Fibroblast of skin of right quadriceps (primary cell): ENCODE measurements around the gene DOC2A.
"Not testable (repeated sequence)": the region's sequence is repeated elsewhere in the genome, so short reads cannot be mapped to it uniquely, and the experiment has no call there.

Experiments
- DNase-seq: peaks from one replicate; pipeline ENCODE4 v3.0.0-alpha.2; 2013

DOC2A gene

DNA sequence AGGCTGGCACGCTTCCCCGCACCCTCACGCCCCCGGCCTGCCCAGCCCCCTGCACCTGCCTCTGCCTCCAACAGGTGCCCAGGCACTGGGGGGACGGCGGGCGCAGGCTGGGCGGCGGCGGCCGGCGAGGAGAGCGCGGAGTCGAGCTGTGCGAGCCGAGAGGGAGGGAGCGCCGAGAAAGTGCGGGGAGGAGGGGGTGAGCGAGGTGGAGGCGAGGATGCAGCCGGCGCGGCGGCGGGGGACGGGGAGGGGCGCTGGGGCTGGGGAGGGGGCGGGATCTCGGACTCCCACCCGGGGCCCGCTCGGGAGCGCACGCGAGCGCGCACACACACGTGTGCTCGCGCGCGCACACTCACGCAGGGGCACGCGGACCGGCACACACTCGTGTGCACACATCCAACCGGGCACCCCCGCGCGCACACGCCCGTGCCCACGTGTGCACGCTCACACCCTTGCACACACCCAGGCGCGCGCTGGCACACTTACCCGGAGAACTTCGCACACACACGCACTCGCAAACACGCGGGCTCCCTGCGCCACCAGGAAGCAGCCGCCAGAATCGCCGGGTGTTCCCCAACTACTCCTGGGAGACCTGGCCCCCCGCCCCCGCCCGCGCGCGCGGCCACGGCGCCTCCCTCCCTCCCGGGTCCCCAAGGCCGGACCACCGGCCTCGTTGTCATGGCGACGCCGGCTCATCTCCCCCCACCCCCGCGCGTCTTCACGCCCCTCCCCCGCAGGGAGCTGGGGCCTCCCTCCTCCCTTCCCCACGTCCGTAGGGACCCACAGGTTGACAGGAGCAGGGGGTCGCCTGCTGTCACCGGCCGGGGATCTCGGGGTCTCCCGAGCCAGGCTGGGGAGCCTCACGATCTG is at the start of gene DOC2A:
Gene DOC2A (minus strand): TSS at position 184 of the 870 bp plus-strand sequence. CDS start 805 bp downstream, outside the sequence.
- no peak for DNase-seq

DNA sequence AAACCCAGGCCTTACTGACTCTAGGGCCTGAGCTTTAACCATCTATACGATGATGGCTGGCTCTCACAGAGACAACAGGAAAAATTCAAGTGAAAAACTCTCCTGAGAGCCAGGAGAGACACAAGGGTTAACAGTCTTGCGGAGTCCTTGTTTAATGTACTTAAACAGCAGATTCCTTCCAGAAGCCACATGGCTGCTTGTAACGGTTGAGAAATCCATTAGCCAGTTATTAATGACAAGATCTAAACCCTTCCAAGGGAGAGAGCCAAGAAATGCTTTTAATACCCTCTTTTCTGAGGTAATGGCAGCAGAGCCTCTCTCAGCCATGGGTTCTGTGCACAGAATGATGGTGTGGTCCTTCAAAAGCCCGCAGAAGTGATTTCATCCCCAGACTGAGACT is 49.5 kb upstream of the DOC2A start:
- no peak for DNase-seq

DNA sequence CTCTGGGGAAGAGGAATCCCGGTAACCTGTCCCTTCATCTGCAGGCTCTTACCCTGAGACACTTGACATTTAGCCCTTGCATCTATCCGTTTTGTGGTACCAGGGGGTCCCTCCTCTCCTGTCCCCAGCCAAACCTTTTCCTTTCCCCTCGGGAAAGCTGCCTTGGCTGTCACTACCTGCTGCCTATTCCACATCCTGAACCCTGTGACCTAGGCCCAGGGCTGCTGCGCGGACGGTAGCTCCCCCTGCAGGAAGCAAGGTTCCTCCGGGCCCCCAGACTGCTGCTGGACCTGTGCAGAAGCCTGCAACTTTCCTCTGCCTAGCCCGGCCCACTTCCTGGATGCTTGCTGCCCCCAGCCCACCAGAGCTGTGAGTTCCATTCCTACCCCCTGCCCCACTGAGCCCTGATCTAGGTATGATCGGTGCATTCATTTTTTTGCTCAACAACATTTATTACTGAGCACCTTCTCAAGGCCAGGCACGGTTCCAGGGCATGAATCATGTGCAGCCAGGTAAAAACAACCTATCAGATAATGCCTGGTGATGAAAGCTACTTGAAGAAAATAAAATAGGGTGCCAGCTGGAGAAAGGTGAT is 44.2 kb upstream of the DOC2A start:
- DNase-seq = no peak

DNA sequence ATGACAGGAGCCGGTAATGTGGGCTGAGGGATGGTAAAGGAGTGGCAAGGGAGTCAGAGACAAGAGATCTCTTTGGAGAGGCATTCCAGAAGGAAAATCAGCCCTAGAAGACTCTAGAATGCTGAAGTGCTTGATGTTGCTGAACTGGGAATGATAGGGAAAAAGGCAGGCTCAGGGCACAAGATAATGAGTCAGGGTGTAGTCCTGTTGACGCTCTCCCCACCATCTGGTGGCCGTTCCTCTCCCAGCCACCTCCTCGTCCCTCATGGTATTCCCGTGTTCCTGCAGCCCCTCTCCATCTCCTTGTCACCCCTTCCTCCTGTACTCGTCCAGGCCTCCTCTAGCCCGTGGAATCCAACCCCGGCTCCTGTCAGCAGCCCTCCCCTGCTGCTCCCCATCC is 43.6 kb upstream of the DOC2A start:
- DNase-seq = no peak

DNA sequence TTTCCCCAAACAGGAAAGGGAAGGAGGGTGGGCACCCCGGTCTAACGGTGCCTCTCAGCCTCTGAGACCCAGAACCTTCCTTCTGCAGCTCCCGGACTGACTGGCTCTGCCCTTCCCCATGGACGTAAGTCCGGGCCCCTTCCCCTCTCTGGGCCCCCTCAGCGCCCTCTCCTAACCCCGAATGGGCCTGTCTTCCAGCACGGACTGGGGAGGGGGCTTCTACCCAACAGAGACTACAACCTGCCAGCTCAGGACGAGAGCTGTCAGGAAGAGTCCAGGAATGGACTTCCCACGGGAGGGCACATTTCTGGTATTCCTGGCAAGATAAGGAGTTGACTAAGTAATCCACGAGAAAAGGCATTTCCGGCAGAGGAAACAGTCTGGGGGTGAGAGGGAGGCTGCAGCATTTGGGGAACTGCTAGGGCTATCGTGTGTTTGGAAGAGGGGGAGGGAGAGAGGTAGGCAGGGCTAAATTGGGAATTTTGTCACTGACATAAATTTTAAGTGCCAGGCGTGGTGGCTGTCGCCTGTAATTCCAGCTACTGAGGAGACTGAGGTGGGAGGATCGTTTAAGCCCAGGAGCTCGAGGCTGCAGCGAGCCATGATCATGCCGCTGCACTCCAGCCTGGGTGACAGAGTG is 42.7 kb upstream of the DOC2A start:
- peak; percentile 68 for DNase-seq

DNA sequence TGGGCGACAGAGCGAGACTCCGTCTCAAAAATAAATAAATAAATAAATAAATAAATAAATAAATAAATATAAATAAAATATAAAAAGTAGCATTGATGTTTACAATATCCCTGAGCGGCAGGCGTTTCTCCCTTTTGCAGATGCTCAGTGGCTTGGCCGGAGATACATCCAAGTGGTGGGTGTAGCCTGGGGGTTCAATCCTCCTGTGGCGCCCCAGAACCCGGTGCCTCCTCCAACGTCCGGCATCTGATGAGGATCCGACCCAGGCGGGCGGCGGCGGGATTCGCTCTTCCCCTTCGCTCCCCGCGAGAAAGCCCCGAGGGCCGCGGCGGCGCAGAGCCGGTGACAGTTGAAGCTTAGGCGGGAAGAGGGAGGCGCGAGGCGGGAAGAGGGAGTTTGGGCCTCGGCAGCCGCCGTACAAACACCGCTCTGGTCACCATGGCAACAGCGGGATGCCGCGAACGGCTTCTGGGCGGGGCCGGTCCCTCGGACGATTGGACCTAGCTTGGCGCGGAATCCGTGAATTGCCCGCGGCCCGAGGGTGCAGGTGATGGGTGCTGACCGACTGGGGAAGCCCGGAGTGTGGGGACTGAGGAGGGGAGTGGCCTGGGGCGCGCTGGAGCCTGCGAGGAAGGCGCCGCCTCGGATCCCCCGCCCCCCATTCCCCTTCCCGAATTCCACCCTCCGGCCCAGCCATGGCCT is 42.0 kb upstream of the DOC2A start:
- peak; percentile 91 for DNase-seq

DNA sequence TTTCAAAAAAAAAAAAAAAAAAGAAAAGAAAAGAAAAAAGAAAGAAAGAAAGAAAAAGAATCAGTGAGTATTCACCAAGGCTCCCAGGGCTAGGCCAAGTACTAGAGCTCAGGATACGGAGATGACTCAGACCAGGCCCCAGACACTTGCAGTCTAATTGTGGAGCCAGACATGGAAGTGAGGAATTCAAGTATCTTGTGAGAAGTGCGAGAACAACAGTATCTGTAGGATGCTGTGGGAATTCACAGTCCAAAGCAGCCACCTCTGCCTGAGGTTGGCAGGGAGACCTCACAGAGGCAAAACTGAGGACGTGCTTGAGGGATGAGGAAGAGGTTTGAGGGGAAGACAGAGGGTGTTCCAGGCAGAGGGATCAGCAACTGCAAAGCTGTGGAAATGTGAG is 40.7 kb upstream of the DOC2A start:
- DNase-seq = peak; percentile 75

DNA sequence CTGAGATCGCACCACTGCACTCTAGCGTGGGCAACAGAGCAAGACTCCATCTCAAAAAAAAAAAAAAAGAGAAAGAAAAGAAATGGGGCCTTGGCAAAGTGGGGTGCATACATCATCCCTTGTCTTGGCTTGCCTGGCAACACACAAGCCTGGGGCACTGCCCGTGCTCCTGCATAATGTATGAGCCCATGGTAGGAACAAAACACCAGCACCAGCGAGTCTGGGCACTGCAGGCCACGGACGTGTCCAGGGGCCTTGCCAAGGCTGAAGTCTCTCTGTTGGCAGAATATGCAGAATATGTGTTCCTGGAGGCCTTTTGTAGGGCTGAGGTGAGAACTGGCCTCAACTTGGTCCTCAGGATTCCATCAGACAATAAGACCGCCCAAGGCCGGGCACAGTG is 39.0 kb upstream of the DOC2A start:
- DNase-seq = no peak

DNA sequence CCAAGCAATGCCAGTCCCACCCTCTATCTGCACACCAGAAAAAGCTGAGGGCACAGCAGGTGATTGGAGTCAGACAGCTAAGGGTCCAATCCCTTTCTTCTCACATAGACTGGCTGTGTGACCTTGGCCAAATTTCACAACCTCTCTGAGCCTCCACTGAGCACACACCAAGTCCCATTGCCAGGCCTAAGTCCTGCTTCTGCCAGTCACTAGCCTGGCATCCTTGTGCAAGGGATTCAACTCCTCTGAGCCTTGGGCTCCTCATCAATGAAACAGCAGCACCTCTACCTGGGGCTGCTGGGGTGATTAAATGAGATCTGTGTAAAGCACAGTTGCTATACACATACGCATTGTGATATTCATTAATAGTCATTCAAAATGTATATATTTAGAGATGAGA is 35.8 kb upstream of the DOC2A start:
- no peak for DNase-seq

DNA sequence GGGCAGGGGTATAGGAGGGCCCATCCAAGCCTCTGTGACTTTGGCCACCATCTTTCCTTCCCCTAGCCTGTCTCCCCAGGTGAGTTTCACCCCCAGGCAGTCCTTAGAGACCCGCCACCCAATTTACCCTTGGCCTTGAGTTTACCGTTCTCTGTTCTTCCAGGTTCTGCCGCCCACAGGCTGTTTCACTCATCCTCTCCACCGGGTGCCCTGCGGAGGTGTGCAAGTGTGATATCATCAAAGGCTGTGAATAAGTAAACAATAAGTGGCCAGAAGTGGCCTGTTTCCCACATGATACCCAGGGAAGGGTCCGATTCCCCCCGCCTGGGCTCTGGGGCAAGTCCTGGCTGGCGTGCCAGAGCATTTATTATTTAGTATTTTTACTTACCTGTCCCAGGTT is 35.4 kb upstream of the DOC2A start:
- DNase-seq = no peak

DNA sequence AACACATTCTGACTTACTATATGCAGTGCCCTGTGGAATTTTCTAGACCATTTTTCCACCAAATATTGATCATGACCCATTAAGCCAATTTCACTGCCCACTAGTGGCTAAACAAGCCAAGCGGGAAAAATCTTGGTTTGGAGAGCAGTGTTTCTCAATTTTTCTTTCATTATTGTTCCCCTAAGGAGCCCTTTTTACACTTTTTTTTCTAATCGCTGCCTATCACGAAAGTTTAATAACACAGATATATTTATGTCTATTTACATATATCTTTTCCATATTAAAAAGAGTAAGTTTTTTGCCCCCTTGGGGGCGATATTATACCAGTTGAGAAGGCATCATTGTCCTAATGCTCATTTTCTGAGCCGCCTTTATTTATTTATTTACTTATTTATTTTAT is 31.0 kb upstream of the DOC2A start:
- DNase-seq = peak; percentile 52

DNA sequence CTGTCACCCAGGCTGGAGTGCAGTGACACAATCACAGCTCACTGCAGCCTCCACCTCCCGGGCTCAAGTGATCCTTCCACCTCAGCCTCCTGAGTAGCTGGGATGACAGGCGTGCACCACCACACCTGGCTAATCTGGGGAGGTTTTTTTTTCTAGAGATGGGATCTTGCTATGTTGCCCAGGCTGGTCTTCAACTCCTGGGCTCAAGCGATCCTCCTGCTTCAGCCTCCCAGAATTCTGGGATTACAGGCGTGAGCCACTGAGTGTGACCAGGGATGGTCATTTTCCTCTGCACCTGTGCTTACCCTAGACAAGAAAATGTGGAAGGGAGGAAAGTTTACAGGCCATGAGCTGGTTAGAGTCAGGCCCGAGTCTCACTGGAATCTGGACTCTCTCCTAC is 29.9 kb upstream of the DOC2A start:
- DNase-seq = not testable (repeated sequence)

DNA sequence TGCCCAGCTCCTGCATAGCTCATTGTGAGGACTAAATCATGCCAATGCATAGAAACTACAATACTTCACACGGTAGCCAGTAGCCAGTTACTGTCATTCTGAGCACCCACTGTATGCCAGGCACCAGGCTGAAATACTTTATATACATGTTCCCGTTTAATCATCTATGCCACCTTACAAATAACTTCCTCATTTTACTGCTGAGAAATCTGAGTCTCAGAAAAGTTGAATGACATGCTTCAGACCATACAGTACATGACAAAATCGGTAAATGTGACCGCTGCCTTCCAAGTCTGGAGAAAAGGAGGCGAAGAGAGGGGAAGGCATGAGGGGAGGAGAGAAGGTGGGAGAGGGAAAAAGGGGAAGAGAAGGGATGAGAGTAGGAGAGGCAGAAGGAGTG is 29.4 kb upstream of the DOC2A start:
- DNase-seq = no peak

DNA sequence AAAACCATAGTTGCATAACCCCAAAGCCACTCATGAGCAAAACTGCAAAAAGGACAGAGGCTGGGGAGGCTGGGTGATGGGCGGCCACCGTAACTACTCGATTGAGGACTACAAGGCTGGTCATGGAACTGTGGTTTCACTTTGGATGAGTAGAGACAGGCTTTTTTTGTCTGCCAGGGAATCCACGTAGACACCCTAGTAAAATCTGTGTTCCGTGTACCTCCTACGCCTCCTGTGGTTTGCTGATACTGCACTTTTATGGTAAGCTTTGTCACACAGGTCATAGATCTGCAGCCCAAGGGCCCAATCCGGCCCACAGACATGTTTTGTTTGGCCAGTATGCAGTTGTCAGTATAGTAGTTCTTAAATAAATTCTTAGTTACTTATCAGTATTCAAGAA is 22.4 kb upstream of the DOC2A start:
- no peak for DNase-seq

DNA sequence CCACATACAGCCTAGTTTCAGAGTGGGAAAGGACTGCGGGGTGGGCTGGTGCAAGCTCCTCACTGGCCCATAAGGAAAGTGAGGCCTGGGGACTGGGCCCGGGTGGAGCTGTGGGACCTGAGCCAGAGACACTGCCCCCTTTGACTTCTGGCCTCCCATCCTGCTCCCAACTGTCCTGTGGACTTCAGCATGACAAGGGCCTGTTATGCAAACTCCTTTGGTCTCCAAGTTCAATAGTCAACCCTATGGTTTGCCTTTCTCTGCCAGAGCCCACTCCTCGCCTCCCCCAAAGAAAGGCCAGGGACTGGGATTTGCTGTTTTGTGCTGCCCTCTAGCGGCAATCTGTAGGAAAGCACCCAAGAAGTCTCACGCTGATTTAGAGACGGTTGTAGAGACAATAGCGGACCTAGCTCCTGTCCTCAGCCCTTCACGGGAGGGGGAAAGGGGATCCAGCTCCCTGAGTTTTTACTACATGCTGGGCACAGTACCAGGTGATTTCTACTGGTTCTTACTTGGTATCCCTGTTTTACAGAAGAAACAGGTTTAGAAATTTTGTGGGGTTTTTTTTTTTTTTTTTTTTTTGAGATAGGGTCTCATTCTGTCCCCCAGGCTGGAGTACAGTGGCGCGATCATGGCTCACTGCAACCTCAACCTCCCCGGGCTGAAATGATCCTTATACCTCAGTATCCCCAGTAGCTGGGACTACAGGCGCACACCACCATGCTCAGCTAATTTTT is 21.4 kb upstream of the DOC2A start:
- DNase-seq = peak; percentile 58

DNA sequence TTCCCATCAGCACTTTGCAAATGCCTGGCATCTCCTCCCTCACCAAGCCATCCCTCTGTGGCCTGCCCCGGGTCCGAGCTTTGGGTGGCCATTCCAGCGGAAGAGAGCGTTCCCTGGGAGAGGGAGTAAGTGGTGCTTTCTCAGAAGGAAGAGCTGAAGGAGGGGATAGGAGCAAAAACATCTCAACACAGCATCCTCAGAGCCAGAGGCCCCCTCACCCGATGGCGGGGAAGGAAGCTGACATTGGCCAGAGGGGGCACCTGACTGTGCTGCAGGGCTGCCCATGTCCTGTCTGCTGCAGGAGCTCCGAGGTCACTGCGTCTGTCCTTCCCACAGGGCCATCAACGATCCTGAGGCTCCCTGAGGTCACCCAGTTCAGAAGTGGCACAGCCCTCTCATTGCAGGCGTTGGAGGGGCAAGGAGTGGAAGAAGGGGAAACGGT is 20.7 kb upstream of the DOC2A start:
- DNase-seq = no peak

DNA sequence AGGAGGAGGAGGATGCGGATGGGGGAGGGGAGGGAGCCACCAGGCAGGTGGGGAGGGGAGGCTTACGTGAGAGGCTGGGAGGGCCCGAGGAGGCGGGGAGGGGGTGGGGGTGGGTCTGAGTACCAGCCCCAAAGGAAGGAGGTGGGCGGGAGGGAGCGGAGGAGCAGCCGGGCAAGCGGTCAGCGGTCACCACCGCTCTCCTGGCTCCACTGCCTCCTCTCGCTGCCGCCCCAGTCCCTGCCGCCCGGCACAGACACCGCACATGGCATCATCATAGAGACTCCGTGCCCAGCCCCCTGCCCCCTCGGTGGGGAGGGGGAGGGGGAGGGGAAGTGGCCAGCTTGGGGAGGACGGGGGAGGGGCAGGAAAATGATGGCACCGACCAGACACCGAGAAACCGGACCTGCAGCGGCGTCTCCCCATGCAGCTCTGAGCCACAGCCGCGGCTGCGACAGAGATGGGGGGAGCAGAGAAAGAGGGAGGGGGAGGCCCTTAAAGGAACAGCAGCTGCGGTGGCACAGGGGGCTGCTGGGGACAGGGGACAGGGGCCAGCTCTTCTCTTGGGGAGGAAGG is 20.1 kb upstream of the DOC2A start, which contains the start of gene TLCD3B:
Gene TLCD3B (minus strand): TSS at position 431 of the 573 bp plus-strand sequence. CDS start 744 bp downstream, outside the sequence.
- no peak for DNase-seq

DNA sequence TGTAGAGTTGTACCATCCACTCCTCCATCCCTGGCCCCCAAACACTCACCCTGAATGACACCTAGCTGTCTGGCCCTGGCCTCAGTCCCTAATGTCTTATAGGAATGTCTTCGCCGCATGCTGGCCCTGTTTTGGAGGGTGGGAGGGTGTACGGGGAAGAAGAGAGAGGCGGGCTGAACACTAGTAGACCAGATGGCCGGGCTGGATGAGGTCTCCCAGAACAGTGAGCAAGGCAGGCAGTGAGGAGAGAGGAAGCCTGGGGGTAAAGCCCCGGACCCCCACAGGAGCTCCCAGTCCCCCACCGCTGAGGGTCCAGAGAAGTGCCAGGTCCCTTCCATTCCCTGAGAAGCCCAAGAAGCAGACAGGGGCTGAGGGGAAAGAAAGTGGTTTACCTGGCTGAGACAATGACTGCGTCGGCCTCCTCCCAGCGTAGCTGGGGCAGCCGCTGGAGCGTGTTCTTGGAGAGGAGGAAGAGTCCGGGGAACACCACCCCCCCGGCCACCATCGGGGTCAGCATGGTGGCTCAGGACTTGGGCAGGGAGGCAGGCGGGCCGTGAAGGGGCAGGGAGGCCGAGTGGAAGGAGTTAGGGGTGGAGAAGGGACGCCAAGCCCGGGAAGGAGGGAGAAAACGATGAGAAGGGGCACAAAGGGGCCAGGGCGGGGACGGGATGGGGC is 19.3 kb upstream of the DOC2A start:
- no peak for DNase-seq

DNA sequence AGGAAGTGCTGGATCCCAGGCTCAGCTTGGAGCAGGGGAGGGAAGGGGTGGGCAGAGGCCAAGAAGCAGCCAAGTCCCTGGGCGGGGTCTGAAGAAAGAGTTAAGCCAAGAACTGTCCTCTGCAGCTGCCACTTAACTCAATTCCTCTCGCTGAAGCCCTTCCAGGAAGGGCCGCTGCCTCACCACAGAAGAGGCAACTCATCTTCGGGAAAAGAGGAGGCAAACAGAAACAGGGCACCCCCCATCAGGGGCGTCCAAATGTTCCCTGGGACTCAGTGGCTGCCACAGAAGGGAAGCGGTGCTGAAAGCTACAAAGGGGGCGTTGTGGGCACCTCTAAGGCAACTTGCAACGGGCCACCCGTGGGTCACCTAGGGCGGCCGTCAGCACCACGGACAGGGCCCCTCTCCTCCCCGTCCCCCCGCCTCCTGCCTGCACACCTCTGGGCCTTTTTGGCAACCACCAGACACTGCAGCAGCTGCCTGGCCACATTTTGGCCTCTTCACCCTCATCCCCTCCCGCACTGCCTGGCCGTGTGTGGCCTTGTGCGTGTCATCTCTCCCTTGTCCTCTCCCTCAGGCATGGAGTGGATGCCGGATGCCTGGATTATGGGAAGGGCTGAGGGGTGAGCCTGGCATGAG is 17.7 kb upstream of the DOC2A start:
- no peak for DNase-seq

DNA sequence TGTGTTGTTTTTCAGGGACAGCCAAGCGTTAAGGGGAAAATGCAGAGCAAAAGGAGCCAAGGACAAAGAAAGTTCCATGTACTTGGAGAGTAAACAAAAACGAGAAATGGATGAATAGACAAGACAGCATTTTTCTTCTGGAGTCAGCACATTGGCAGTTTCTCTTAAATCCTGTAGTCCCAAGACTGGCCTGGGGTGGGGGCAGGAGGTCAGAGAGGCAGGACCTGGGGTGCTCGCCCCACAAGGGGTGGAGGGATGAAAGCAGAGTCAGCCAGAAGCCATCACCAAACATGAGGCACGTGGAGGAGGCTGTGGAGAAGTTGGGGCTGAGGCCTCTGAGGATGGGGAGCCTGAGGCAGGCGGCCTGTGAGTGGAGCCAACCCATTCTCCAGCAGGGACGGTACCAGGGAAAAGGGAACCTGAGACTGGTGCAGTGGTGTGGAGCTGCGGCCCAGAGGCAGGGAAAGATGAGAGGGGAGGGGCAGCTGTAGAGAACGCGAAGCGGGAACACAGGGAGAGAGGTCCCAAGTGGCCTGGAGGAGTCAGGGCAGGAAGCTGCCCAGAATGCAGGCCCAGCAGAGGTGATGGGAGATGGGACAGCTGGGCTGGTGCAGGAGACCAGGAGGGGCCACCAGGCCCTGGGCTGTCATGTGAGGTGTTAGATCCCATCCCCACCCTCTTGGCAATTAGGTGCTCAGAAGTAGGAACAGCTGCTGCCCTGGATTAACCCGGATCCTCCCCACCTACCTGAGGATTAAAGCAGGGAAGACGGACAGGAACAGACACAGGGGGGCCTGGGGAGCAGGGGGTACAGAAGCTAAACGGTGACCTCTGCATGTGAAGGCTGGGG is 17.0 kb upstream of the DOC2A start:
- DNase-seq = no peak
